D721Med (cell line): Measurements from ENCODE around the gene P2RY12.

ENCODE experiments used
- DNase-seq: peaks from one replicate; pipeline ENCODE4 v3.0.0; 2011; ENCODE audit warnings: low spot score; ENCODE audit not compliant: insufficient read length
- FAIRE-seq: peaks from 2 replicates; lab custom pipeline; 2011; peaks lifted over from hg19 to GRCh38; lab: Jason Lieb, UNC
- TF ChIP-seq, protein P1 (sequence below): IDR thresholded peaks from 2 replicates; pipeline ENCODE4 v1.5.1; 2012; ENCODE audit warnings: mild to moderate bottlenecking, control low read depth; ENCODE audit not compliant: insufficient read depth; ENCODE audit errors: missing control alignments

The P2RY12 gene

DNA sequence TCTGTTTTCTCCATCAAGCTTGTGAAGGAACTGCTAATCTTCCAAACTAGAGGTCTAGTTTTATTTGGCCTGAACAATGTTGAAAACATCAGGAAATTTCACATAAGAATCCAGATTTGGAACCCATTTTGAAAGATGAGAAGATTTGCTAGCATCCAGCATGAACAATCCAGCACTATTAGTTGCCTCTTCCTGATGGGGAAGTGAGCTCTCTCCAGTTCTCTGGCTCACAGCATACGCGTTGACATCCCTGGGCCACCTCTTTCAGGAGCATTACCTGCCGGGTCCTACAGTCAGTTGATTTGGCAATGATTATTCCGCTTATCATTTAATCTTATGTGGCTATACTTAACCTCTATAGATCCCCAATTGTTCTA lies 78.8 kb downstream of the P2RY12 start:
- FAIRE-seq = no peak
- TF ChIP-seq, protein P1, sequence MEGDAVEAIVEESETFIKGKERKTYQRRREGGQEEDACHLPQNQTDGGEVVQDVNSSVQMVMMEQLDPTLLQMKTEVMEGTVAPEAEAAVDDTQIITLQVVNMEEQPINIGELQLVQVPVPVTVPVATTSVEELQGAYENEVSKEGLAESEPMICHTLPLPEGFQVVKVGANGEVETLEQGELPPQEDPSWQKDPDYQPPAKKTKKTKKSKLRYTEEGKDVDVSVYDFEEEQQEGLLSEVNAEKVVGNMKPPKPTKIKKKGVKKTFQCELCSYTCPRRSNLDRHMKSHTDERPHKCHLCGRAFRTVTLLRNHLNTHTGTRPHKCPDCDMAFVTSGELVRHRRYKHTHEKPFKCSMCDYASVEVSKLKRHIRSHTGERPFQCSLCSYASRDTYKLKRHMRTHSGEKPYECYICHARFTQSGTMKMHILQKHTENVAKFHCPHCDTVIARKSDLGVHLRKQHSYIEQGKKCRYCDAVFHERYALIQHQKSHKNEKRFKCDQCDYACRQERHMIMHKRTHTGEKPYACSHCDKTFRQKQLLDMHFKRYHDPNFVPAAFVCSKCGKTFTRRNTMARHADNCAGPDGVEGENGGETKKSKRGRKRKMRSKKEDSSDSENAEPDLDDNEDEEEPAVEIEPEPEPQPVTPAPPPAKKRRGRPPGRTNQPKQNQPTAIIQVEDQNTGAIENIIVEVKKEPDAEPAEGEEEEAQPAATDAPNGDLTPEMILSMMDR = no peak
- DNase-seq = no peak

DNA sequence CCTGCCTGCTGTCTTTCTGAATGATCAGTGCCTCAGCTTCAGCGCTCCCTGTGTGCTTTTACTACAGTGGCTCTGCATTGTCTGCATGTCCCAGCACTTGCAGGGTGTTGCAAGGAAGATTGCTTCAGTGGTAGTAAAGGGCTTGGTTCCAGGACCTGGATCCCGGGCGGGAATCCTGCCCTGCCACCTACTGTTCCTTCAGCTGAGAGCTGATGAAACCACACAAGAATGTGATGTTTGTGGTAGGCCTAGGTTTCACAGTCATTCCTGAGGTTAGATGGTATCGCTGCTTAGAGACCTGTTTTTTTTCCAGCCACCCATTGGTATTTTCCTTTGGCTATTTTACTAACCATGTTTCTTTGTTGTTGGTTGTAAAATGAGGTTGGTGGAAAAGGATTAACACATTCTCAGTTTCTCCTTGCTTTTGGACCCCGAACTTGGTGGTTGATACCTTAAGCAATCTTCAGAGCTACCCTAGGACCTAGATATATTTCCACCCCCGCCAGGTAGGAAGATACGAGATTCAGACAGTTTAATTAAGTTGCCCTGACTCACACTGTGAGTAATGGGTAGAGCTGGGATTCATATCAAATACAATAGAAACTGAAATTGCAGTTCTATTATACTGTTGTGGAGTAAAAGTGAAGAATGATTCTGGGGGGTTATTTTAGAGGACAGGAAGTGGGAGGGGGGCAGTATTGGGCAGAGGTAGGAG lies 79.3 kb downstream of the P2RY12 start:
- FAIRE-seq = no peak

DNA sequence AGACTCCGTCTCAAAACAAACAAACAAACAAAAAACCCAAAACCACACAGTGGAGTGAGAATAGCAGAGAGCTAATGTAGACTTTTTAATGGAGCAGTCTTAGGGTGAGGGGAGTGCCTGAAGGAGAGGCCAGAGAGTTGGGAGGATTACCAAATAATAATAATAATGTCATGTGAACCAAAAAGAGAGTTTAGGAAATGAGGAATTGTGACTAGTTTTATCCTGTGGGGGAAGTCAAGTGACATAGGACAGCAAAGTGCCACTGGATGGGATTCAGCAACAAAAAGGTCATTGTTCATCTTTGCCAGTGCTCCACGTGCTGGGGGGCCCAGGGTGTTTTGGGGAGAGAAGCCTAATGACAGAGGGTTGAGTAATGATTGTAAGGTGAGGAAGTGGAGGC lies 80.8 kb downstream of the P2RY12 start:
- FAIRE-seq (no peak), DNase-seq (no peak)
- TF ChIP-seq, protein P1 = no peak

More for the DNA sequence above, 79.3 kb downstream of the P2RY12 start:
- TF ChIP-seq, protein P1 = no peak
- no peak for DNase-seq

DNA sequence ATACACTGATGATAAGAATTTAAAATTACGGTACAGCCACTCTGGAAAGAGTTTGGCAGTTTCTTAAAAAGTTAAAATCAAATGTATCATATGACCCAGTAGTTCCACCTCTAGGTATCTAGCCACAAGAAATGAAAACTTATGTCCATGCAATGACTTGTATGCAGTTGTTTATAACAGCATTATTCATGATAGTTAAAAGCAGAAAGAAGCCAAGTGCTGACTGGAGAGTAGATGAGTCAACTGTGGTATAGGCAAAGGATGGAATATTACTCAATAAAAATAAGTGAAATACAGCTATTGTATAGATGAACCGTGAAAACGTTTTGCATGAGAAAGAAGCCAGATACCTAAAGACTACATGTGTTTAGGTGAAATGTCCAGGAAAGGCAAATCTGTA lies 82.8 kb downstream of the P2RY12 start:
- DNase-seq (no peak), FAIRE-seq (no peak)
- TF ChIP-seq, protein P1 = no peak

DNA sequence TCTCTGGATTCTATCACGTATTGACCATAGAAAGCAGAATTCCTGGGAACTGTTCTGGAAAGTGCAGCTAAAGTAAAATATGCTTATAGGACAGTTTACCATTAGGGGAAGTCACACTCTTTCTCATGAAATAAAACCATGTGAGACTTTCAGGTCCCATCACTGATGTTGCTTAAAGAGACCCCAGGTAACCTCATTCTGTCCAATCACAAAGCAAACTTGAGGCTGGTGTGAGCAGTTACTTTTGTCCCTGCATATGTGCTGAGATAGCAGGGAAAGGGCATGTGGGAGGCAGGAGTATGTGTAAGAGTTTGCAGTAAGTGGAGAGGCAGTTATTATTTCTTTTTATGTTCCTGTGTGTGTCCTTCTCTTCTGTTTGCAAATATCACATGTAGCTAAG lies 84.0 kb downstream of the P2RY12 start:
- FAIRE-seq = no peak
- TF ChIP-seq, protein P1 = no peak
- no peak for DNase-seq

DNA sequence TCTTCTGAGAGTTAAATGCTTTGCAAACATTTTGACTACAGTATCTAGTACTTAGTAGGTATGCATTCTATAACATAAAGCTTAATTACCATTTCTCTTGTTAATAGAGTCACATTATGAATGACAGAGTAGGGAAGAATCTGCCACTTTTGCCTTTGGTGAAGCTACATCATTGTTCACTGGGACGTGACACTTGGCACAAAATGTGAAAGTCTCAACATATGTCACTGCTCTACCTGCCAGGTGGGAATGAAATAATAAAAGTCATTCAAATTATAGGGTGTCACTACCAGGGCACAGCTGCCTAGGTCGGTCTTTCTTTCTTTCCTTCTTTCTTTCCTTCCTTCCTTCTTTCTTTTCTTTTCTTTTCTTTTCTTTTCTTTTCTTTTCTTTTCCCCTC lies 85.5 kb downstream of the P2RY12 start:
- TF ChIP-seq, protein P1 = no peak
- DNase-seq (no peak), FAIRE-seq (no peak)

DNA sequence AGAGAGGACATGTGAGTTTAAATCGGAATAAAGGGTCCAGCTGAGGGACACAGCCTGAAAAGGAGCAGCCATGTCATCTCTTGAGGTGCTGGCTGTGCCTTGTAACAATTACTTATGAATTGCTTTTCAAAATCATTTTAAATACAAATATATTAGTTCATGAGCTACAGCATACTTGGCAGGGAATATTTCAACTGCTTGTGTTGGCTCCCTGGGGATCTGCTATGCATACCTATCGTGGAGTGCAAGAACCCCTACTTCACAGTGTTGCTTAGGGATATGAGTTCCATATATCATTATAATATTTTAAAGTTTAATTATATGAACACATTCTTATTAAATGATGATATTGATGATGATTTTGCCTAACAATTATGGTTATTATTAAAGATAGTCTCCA lies 87.1 kb downstream of the P2RY12 start:
- DNase-seq = no peak
- TF ChIP-seq, protein P1 = no peak
- FAIRE-seq = no peak
